Neural progenitor cell (in vitro differentiated cells): ENCODE data around the gene ATP1B3. TPM values are rescaled to one million over a fixed set of nuclear protein-coding genes. Genes with fewer than 3 reads are reported as not detected.

ENCODE experiments used
- DNase-seq: peaks from one replicate; pipeline ENCODE4 v3.0.0-alpha.2; 2016; ENCODE audit warnings: low spot score
- H2AFZ ChIP-seq: fragments of 200-600 bp; sonication (generic); replicated peaks from 2 replicates; pipeline ENCODE4 v1.6.1; 2016; ENCODE audit warnings: antibody characterized with exemption
- H3F3A ChIP-seq: fragments of 200-600 bp; sonication (generic); 2 replicates; pipeline ENCODE4 v1.6.1; 2016; ENCODE audit warnings: antibody characterized with exemption, low read depth
- H3K27ac ChIP-seq: fragments of 200-600 bp; sonication (generic); 2 replicates; pipeline ENCODE4 v1.5.1; 2016; ENCODE audit warnings: mild to moderate bottlenecking
- H3K27me3 ChIP-seq: fragments of 200-600 bp; sonication (generic); 2 replicates; pipeline ENCODE4 v1.6.1; 2016; ENCODE audit warnings: mild to moderate bottlenecking, moderate library complexity
- H3K36me3 ChIP-seq: fragments of 200-600 bp; sonication (generic); 2 replicates; pipeline ENCODE4 v1.5.1; 2016
- H3K4me1 ChIP-seq: fragments of 200-600 bp; sonication (generic); 2 replicates; pipeline ENCODE4 v1.6.1; 2016; ENCODE audit warnings: mixed run types
- H3K4me2 ChIP-seq: fragments of 200-600 bp; sonication (generic); 2 replicates; pipeline ENCODE4 v1.6.1; 2016
- H3K4me3 ChIP-seq: fragments of 200-600 bp; sonication (generic); 2 replicates; pipeline ENCODE4 v1.5.1; 2016
- H3K79me2 ChIP-seq: fragments of 200-600 bp; sonication (generic); 2 replicates; pipeline ENCODE4 v1.6.1; 2016; ENCODE audit warnings: low read depth
- H3K9ac ChIP-seq: fragments of 200-600 bp; sonication (generic); 2 replicates; pipeline ENCODE4 v1.6.1; 2016
- H3K9me3 ChIP-seq: fragments of 200-600 bp; sonication (generic); 2 replicates; pipeline ENCODE4 v1.5.1; 2016; ENCODE audit warnings: low read depth
- H4K20me1 ChIP-seq: fragments of 200-600 bp; sonication (generic); 2 replicates; pipeline ENCODE4 v1.6.1; 2016; ENCODE audit warnings: low read depth
- H3K27ac Mint-ChIP-seq: 3 replicates; pipeline ENCODE4 v1.8.0; 2021; ENCODE audit warnings: mixed read lengths
- H3K27me3 Mint-ChIP-seq: 2 replicates; pipeline ENCODE4 v1.8.0; 2022; ENCODE audit warnings: low read depth, mild to moderate bottlenecking, inconsistent platforms, moderate library complexity, mixed read lengths; ENCODE audit not compliant: insufficient read depth
- H3K36me3 Mint-ChIP-seq: 3 replicates; pipeline ENCODE4 v1.8.0; 2021; ENCODE audit warnings: mixed read lengths
- H3K4me1 Mint-ChIP-seq: 3 replicates; pipeline ENCODE4 v1.8.0; 2021; ENCODE audit warnings: mixed read lengths
- H3K4me3 Mint-ChIP-seq: 3 replicates; pipeline ENCODE4 v1.8.0; 2021; ENCODE audit warnings: mild to moderate bottlenecking, moderate library complexity, mixed read lengths
- H3K9me3 Mint-ChIP-seq: 3 replicates; pipeline ENCODE4 v1.8.0; 2020; ENCODE audit warnings: mixed read lengths
- EZH2 ChIP-seq: fragments of 200-600 bp; sonication (generic); IDR thresholded peaks from 2 replicates; pipeline ENCODE4 v1.6.1; 2017; ENCODE audit warnings: antibody characterized with exemption, mild to moderate bottlenecking, moderate library complexity
- EZH2phosphoT487 ChIP-seq: fragments of 200-600 bp; sonication (generic); IDR thresholded peaks from 2 replicates; pipeline ENCODE4 v1.6.1; 2017; ENCODE audit warnings: antibody characterized with exemption
- total RNA-seq: library from RNA; depleted of rRNA; stranded (reverse); fragments of >200 nt; gene quantifications from 2 replicates; pipeline ENCODE4 v1.2.3, GENCODE V29; 2015; ENCODE audit warnings: low replicate concordance
- TF ChIP-seq, protein P1 (sequence below): fragments of 200-600 bp; sonication (generic); IDR thresholded peaks from 2 replicates; pipeline ENCODE4 v1.5.1; 2017; ENCODE audit warnings: antibody characterized with exemption, mild to moderate bottlenecking

Gene ATP1B3
- total RNA-seq: 58.6 and 95.6 TPM in 2 replicates

DNA sequence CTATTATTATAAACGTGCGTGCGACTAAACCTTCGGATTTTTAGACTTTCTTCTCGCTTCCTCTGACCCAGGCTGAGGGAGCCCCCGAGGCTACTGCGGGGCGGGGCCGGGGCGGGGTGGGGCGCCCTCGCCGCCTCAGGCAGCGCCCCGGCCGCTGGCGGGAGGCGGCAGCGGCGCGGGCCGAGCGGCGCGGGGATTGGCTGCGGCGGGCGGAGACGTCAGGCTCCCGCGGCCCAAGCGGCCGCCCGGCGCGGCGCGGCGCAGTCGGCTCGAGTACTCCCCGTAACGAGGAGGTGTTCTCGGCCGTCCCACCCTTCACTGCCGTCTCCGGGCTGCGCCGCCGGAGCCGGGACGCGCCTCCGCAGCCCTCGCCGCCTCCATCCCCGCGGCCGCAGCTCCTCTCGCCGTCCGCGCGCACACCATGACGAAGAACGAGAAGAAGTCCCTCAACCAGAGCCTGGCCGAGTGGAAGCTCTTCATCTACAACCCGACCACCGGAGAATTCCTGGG is at the start of gene ATP1B3:
Gene ATP1B3, plus strand, starts transcription at position 263 of the 510 bp plus-strand sequence. Its CDS starts 159 bp downstream, at position 422.
- H3K27ac Mint-ChIP-seq: peak within 1 kb of the TSS; percentile 97
- no peaks in the 10 kb centered on the region for H3K36me3 ChIP-seq
- peak within 1 kb of the TSS; percentile 92 for H2AFZ ChIP-seq
- H3K4me2 ChIP-seq: peak within 1 kb of the TSS; percentile 93
- DNase-seq: peak; percentile 92
- H3K27me3 ChIP-seq: peaks cover 9% of the 10 kb centered on the region
- H3K27ac ChIP-seq: peak within 1 kb of the TSS; percentile 95
- peak within 1 kb of the TSS; percentile 93 for H3K4me3 ChIP-seq
- H3F3A ChIP-seq: peaks cover 17% of the 10 kb centered on the region
- TF ChIP-seq, protein P1, sequence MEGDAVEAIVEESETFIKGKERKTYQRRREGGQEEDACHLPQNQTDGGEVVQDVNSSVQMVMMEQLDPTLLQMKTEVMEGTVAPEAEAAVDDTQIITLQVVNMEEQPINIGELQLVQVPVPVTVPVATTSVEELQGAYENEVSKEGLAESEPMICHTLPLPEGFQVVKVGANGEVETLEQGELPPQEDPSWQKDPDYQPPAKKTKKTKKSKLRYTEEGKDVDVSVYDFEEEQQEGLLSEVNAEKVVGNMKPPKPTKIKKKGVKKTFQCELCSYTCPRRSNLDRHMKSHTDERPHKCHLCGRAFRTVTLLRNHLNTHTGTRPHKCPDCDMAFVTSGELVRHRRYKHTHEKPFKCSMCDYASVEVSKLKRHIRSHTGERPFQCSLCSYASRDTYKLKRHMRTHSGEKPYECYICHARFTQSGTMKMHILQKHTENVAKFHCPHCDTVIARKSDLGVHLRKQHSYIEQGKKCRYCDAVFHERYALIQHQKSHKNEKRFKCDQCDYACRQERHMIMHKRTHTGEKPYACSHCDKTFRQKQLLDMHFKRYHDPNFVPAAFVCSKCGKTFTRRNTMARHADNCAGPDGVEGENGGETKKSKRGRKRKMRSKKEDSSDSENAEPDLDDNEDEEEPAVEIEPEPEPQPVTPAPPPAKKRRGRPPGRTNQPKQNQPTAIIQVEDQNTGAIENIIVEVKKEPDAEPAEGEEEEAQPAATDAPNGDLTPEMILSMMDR: no peak
- H3K36me3 Mint-ChIP-seq: no peaks in the 10 kb centered on the region
- H3K9me3 ChIP-seq: no peaks in the 10 kb centered on the region
- no peaks in the 10 kb centered on the region for H3K9me3 Mint-ChIP-seq
- H3K4me1 ChIP-seq: peaks cover 16% of the 10 kb centered on the region
- H3K9ac ChIP-seq: peak within 1 kb of the TSS; percentile 81
- H4K20me1 ChIP-seq: peaks cover 30% of the 10 kb centered on the region
- peaks cover 26% of the 10 kb centered on the region for H3K4me1 Mint-ChIP-seq
- H3K4me3 Mint-ChIP-seq: peak within 1 kb of the TSS; percentile 95
- peaks cover 44% of the 10 kb centered on the region for H3K79me2 ChIP-seq
- H3K27me3 Mint-ChIP-seq: peaks cover 5% of the 10 kb centered on the region

DNA sequence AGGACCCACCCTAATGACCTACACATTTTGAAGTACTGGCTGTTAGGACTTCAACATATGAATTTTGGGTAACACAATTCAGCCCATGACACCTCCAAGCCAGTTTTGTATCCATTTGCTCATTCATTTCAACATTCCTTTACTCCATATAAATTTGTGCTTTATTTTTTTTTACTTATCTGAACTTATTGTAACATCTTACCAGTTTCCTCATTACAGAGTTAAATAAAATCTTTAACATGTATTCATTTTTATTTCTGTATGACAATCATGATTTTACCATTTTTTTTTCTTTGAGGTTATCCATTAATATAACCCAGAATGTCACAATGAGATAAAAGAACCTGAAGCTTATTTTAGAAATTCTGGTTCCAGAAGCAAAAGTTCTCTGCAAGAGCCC is 48.0 kb upstream of the ATP1B3 start:
- H3F3A ChIP-seq: no peaks in the 10 kb centered on the region
- Mint-ChIP-seq H3K27me3 (peaks cover 5% of the 10 kb centered on the region), H3K4me3 (no peak overlapping the region), H3K27ac (no peak overlapping the region), H3K9me3 (peaks cover 2% of the 10 kb centered on the region), H3K4me1 (peaks cover 10% of the 10 kb centered on the region), H3K36me3 (no peaks in the 10 kb centered on the region)
- H3K4me3 ChIP-seq: no peak overlapping the region
- H3K9ac ChIP-seq: no peak overlapping the region
- TF ChIP-seq, protein P1: no peak
- TF ChIP-seq EZH2phosphoT487: no peak
- TF ChIP-seq EZH2: no peak
- no peak for DNase-seq
- no peak overlapping the region for H2AFZ ChIP-seq
- H3K4me2 ChIP-seq: no peak overlapping the region
- H3K36me3 ChIP-seq: no peaks in the 10 kb centered on the region
- H4K20me1 ChIP-seq: no peaks in the 10 kb centered on the region
- no peak overlapping the region for H3K27ac ChIP-seq
- H3K27me3 ChIP-seq: no peaks in the 10 kb centered on the region
- H3K4me1 ChIP-seq: peaks cover 6% of the 10 kb centered on the region
- no peaks in the 10 kb centered on the region for H3K9me3 ChIP-seq
- no peaks in the 10 kb centered on the region for H3K79me2 ChIP-seq

DNA sequence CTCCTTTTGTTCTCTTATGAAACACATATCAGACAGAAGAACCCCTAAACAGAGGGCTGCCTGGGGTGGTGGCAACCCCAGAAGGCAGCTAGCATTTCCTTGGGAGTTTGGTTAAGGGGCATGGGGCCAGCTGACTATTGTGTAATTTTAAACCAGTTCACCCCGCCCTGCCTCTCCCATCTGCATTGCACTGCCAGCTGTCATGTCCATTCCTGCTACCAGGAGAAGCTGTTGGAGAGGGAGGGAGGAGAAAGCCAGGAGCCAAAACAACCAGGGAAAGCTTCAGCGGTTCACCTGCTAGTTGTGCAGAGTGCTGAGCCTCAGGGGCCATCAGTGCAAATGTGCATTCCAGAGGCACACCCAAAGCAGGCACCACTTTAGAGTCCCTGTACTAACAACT is 47.6 kb upstream of the ATP1B3 start:
- Mint-ChIP-seq H3K4me1 (peaks cover 10% of the 10 kb centered on the region), H3K4me3 (no peak overlapping the region)
- TF ChIP-seq, protein P1: no peak
- TF ChIP-seq EZH2phosphoT487: no peak
- no peak for TF ChIP-seq EZH2

More for the DNA sequence above, 47.6 kb upstream of the ATP1B3 start:
- Histone ChIP-seq H3K9me3 (no peaks in the 10 kb centered on the region), H3K4me1 (peaks cover 6% of the 10 kb centered on the region), H4K20me1 (no peaks in the 10 kb centered on the region), H3K27me3 (no peaks in the 10 kb centered on the region), H2AFZ (no peak overlapping the region), H3F3A (no peaks in the 10 kb centered on the region), H3K9ac (no peak overlapping the region), H3K4me3 (no peak overlapping the region), H3K27ac (no peak overlapping the region), H3K79me2 (no peaks in the 10 kb centered on the region), H3K36me3 (no peaks in the 10 kb centered on the region), H3K4me2 (no peak overlapping the region)
- Mint-ChIP-seq H3K27ac (no peak overlapping the region), H3K27me3 (peaks cover 5% of the 10 kb centered on the region), H3K36me3 (no peaks in the 10 kb centered on the region), H3K9me3 (peaks cover 2% of the 10 kb centered on the region)
- peak; percentile 27 for DNase-seq
